ENCODE measurements around the gene USP47.

DNA sequence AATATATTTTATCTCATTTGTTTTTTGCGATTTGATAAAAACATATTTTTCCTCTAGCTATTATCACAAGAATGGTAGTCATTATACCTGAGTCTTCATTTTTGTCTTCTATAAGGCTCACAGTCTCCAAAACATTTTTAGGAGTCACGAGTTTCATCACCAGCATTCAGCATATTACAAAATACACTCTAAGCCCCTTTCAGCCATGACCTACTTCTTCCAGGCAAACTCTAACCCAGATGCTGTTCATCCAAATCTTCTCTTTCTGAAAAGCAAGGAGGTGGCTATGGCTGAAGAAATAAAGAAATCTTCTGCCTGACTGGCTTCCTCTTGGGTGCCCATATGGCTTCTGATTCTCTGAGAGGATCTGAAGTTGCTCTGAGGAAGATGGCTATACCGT, 35.7 kb upstream of the USP47 start:
- TF ChIP-seq, protein P1, sequence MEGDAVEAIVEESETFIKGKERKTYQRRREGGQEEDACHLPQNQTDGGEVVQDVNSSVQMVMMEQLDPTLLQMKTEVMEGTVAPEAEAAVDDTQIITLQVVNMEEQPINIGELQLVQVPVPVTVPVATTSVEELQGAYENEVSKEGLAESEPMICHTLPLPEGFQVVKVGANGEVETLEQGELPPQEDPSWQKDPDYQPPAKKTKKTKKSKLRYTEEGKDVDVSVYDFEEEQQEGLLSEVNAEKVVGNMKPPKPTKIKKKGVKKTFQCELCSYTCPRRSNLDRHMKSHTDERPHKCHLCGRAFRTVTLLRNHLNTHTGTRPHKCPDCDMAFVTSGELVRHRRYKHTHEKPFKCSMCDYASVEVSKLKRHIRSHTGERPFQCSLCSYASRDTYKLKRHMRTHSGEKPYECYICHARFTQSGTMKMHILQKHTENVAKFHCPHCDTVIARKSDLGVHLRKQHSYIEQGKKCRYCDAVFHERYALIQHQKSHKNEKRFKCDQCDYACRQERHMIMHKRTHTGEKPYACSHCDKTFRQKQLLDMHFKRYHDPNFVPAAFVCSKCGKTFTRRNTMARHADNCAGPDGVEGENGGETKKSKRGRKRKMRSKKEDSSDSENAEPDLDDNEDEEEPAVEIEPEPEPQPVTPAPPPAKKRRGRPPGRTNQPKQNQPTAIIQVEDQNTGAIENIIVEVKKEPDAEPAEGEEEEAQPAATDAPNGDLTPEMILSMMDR (conservative IDR thresholded peaks at IDR 0.05; ENCODE audit: low read depth, low read length): no peak
- no peak for TF ChIP-seq EZH2 (IDR thresholded peaks at IDR 0.05; ENCODE audit: borderline replicate concordance, low read depth, low read length, poor library complexity, severe bottlenecking)
